Endothelial cell of hepatic sinusoid (primary cell): ENCODE results near the gene KCNIP3.
"Not testable (repeated sequence)": the region's sequence is repeated elsewhere in the genome, so short reads cannot be mapped to it uniquely, and the experiment has no call there.

Experiments
- in situ Hi-C: cut with HindIII; loops from 2 replicates; pipeline ENCODE4 v1.10.0; 2017; ENCODE audit warnings: low sequenced_read_pairs

Gene KCNIP3

GRCh38 chr2:95356821-95357700 lies 59.9 kb downstream of the KCNIP3 start:
- in situ Hi-C loops: no loop called here

GRCh38 chr2:95357717-95358280 lies 60.7 kb downstream of the KCNIP3 start:
- in situ Hi-C loops: no loop called here

GRCh38 chr2:95359031-95359430 lies 61.9 kb downstream of the KCNIP3 start:
- in situ Hi-C loops: no loop called here

- in situ Hi-C loops: no loop called here
Observed at GRCh38 chr2:95359501-95359930, 62.4 kb downstream of the KCNIP3 start.

- in situ Hi-C loops: no loop called here
Observed at GRCh38 chr2:95361216-95361980, 64.3 kb downstream of the KCNIP3 start.

GRCh38 chr2:95362486-95362885 lies 65.3 kb downstream of the KCNIP3 start:
- in situ Hi-C loops: no loop called here

- in situ Hi-C loops: no loop called here
Observed at GRCh38 chr2:95366514-95366913, 69.4 kb downstream of the KCNIP3 start.

- in situ Hi-C loops: no loop called here
Observed at GRCh38 chr2:95372216-95372829, 75.2 kb downstream of the KCNIP3 start.

- in situ Hi-C loops: no loop called here
Observed at GRCh38 chr2:95372845-95373244, 75.7 kb downstream of the KCNIP3 start.

GRCh38 chr2:95374029-95374428 lies 76.9 kb downstream of the KCNIP3 start:
- in situ Hi-C loops: no loop called here

GRCh38 chr2:95374451-95374920 lies 77.3 kb downstream of the KCNIP3 start:
- in situ Hi-C loops: no loop called here

GRCh38 chr2:95374921-95375471 lies 77.8 kb downstream of the KCNIP3 start:
- in situ Hi-C loops: no loop called here

GRCh38 chr2:95375532-95376150 lies 78.5 kb downstream of the KCNIP3 start:
- in situ Hi-C loops: no loop called here

- in situ Hi-C loops: no loop called here
Observed at GRCh38 chr2:95376311-95377215, 79.4 kb downstream of the KCNIP3 start.

- in situ Hi-C loops: no loop called here
Observed at GRCh38 chr2:95377216-95378123, 80.3 kb downstream of the KCNIP3 start.

- in situ Hi-C loops: not testable (repeated sequence)
Observed at GRCh38 chr2:95378281-95378680, 81.1 kb downstream of the KCNIP3 start.

- in situ Hi-C loops: no loop called here
Observed at GRCh38 chr2:95379371-95379831, 82.3 kb downstream of the KCNIP3 start.

- in situ Hi-C loops: no loop called here
Observed at GRCh38 chr2:95380280-95380679, 83.1 kb downstream of the KCNIP3 start.
